Neutrophil (primary cell): ENCODE results near the gene POLA1.

Source experiments
- H3K27ac ChIP-seq: fragments of 200-600 bp; sonication (generic); 2 replicates; pipeline ENCODE4 v1.5.1; 2016; ENCODE audit warnings: mild to moderate bottlenecking, moderate library complexity
- H3K27me3 ChIP-seq: fragments of 200-600 bp; sonication (generic); 2 replicates; pipeline ENCODE4 v1.6.0; 2016; ENCODE audit warnings: mild to moderate bottlenecking
- H3K36me3 ChIP-seq: fragments of 200-600 bp; sonication (generic); 2 replicates; pipeline ENCODE4 v1.5.1; 2017
- H3K4me1 ChIP-seq, 2 experiments: fragments of 200-600 bp in 1 of 2; sonication (generic) in 1 of 2; 1 replicate in 1 of 2; 2 replicates in 1 of 2; pipeline versions ENCODE4 v1.5.1 to v1.6.1; 2013 to 2016; ENCODE audit warnings: low read depth in 1 of 2, low read length in 1 of 2, mild to moderate bottlenecking in 1 of 2, moderate library complexity in 1 of 2; ENCODE audit not compliant: control insufficient read depth in 1 of 2, insufficient read depth in 1 of 2
- H3K4me3 ChIP-seq, 2 experiments: fragments of 200-600 bp in 1 of 2; sonication (generic) in 1 of 2; 1 replicate in 1 of 2; 2 replicates in 1 of 2; pipeline ENCODE4 v1.5.1; 2013 to 2016; ENCODE audit warnings: low read depth in 1 of 2, low read length in 1 of 2, mild to moderate bottlenecking in 1 of 2, moderate library complexity in 1 of 2
- H3K9me3 ChIP-seq: fragments of 200-600 bp; sonication (generic); 2 replicates; pipeline ENCODE4 v1.5.1; 2016
- CTCF ChIP-seq: fragments of 200-600 bp; sonication (generic); IDR thresholded peaks from 2 replicates; pipeline ENCODE4 v1.5.1; 2016; ENCODE audit warnings: antibody characterized with exemption

The POLA1 gene, protein sequence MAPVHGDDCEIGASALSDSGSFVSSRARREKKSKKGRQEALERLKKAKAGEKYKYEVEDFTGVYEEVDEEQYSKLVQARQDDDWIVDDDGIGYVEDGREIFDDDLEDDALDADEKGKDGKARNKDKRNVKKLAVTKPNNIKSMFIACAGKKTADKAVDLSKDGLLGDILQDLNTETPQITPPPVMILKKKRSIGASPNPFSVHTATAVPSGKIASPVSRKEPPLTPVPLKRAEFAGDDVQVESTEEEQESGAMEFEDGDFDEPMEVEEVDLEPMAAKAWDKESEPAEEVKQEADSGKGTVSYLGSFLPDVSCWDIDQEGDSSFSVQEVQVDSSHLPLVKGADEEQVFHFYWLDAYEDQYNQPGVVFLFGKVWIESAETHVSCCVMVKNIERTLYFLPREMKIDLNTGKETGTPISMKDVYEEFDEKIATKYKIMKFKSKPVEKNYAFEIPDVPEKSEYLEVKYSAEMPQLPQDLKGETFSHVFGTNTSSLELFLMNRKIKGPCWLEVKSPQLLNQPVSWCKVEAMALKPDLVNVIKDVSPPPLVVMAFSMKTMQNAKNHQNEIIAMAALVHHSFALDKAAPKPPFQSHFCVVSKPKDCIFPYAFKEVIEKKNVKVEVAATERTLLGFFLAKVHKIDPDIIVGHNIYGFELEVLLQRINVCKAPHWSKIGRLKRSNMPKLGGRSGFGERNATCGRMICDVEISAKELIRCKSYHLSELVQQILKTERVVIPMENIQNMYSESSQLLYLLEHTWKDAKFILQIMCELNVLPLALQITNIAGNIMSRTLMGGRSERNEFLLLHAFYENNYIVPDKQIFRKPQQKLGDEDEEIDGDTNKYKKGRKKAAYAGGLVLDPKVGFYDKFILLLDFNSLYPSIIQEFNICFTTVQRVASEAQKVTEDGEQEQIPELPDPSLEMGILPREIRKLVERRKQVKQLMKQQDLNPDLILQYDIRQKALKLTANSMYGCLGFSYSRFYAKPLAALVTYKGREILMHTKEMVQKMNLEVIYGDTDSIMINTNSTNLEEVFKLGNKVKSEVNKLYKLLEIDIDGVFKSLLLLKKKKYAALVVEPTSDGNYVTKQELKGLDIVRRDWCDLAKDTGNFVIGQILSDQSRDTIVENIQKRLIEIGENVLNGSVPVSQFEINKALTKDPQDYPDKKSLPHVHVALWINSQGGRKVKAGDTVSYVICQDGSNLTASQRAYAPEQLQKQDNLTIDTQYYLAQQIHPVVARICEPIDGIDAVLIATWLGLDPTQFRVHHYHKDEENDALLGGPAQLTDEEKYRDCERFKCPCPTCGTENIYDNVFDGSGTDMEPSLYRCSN (N-terminal part only)

DNA sequence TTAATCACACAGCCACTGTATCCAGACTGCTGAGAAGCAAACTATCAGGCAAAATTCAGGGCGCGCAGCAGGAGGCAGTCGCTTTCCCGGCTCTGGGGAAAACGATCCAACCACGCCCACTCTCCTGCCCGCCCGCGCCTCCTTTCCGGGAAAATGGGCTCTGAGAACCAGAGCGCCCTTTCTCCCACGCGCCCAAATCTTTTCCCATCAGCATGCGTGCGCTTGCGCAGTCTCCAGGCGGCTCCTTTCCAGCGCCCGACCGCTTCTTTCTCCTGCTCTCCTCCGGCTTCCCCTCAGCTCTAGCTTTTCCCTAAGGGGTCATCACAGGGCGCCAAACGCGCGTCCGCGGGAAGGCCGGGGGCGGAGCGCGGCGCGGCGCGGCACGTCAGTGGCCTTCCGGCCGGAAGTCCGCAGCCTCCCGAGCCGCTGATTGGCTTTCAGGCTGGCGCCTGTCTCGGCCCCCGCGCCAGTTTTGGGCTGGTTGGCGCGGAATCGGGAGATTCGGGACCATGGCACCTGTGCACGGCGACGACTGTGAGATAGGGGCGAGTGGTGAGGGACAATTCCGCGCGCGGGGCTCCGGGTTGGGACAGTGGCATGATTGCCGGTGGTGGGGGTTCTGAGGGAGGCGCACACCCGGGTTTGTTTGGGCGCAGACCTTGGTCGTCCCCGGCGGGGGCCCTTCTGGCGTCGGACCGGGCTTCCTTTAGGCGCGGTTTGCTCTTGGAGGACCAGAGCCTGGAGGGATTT, at the start of gene POLA1:
Gene POLA1 (plus strand): TSS at position 466 of the 750 bp plus-strand sequence. CDS start 44 bp downstream, at position 510.
- H3K27me3 ChIP-seq: no peaks in the 10 kb centered on the region
- no peaks in the 10 kb centered on the region for H3K36me3 ChIP-seq
- peaks cover 0 to 7% of the 10 kb centered on the region in 2 experiments for H3K4me1 ChIP-seq
- TF ChIP-seq CTCF: no peak
- H3K9me3 ChIP-seq: no peaks in the 10 kb centered on the region
- peak within 1 kb of the TSS; percentile 63 to 65 for H3K4me3 ChIP-seq
- H3K27ac ChIP-seq: peak within 1 kb of the TSS; percentile 35

DNA sequence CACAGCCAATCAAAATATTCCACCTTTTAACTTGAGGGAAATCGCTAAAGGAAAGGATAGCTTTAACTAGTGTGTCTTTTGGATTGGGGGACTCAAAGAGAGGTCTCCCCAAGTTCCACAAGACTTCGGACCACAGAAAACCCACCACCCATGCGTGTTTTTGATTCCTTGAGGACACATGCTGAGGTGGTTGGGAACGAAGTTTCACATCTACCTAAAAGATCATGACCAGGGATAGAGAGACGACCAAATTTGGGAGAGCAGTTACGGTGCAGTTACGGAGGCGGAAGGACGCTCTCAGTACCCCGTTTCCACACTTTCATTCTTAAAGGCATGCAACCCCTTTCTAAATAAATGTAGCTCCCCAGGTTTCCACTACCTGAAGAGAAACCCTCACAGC, 47.7 kb upstream of the POLA1 start:
- Histone ChIP-seq H3K4me3 (no peak overlapping the region), H3K36me3 (no peaks in the 10 kb centered on the region), H3K27me3 (peaks cover 5% of the 10 kb centered on the region), H3K9me3 (no peaks in the 10 kb centered on the region), H3K4me1 (peaks cover 12 to 21% of the 10 kb centered on the region in 2 experiments), H3K27ac (no peak overlapping the region)
- TF ChIP-seq CTCF: no peak

DNA sequence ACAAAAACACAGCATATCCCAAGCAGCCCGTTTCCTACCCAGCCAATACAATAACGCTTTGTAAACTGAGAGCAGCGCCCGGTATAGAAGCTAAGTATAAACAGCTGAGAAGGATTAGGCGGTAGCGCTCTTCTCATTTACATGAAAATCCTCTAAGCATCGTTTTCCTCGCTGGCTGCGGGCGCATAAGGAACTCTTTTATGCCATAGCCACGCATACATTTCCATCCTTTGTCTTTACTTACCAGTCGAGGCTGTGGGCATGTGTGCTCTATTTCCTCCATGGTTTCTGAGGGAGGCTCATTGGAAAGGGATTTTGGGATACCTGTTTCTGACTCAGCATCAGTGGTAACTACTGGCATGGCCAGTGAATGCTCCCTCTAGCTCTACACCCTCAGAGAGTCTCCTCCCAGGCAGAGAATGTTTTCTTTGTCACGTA, 47.0 kb upstream of the POLA1 start:
- no peak for TF ChIP-seq CTCF
- Histone ChIP-seq H3K27ac (no peak overlapping the region), H3K4me3 (peak overlapping the region in 1 of 2 experiments; percentile 24), H3K36me3 (no peaks in the 10 kb centered on the region), H3K9me3 (no peaks in the 10 kb centered on the region), H3K4me1 (peaks cover 12 to 21% of the 10 kb centered on the region in 2 experiments), H3K27me3 (peaks cover 5% of the 10 kb centered on the region)

DNA sequence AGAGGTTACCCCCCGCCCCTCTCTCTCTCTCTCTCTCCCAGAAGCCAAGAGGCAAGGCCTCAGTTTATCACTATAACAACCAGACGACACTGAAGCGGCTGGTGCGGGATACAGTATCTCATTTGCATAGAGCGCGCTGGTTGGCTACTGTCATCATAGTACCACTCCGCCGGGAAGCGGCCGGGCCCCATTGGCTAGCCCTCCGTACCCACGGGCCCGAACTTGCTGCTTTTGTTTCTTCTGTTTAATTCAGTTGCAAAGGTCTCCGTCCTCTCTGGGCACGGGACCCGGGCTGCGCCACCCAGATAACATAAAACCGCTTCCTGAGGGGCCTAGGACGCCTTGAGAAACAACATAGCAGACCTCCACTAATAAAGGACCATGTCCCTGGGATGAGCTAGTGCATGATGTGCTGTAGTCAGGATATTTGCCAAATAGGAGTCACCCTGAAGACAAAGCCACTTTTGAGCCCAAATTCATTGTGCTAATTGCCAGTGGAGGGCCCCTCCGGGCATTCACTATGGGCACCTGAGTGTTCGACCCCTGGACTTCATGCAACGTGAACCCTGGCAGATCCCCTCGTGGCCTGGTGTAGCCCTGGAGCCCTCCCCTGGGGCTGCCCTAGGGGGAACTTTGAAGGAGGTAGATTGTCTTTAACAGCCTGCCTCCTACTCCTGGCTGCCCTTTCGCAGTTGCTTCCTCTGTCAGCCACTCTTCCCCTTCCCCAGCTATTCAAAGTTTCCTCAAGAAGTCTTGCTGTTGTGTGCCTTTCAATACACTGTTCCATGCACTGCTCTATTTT, 46.3 kb upstream of the POLA1 start, which contains the start of gene PCYT1B:
Gene PCYT1B (minus strand): TSS at position 91 of the 802 bp plus-strand sequence. CDS start 242 bp downstream, outside the sequence.
- no peaks in the 10 kb centered on the region for H3K9me3 ChIP-seq
- H3K4me1 ChIP-seq: peaks cover 12 to 21% of the 10 kb centered on the region in 2 experiments
- H3K36me3 ChIP-seq: no peaks in the 10 kb centered on the region
- peaks cover 5% of the 10 kb centered on the region for H3K27me3 ChIP-seq
- H3K27ac ChIP-seq: no peak within 1 kb of the TSS
- peak within 1 kb of the TSS; percentile 24 to 25 for H3K4me3 ChIP-seq
- no peak for TF ChIP-seq CTCF
